CD4-positive, CD25-positive, alpha-beta regulatory T cell (primary cell): ENCODE results near the gene NEK7. TPM values are rescaled to one million over a fixed set of nuclear protein-coding genes. Genes with fewer than 3 reads are reported as not detected.

Experiments
- ATAC-seq, 2 donors: fragments of 150-1000 bp; cut with Tn5 transposase; one replicate each; pipeline ENCODE4 v1.10.0; 2021; ENCODE audit warnings: low read depth in 2 of 2, moderate number of reproducible peaks in 2 of 2, moderate library complexity in 1 of 2
- DNase-seq, 3 donors: peaks; one replicate each; pipeline versions ENCODE4 v3.0.0 to v3.0.0-alpha.2; 2012 to 2022; ENCODE audit warnings: mixed read lengths in 1 of 3
- H3K27ac ChIP-seq: one replicate; pipeline ENCODE4 v1.7.0; 2013; ENCODE audit warnings: mild to moderate bottlenecking, low read length; ENCODE audit not compliant: insufficient read depth, poor library complexity, severe bottlenecking
- H3K27me3 ChIP-seq: one replicate; pipeline ENCODE4 v1.7.0; 2013; ENCODE audit warnings: low read length; ENCODE audit not compliant: control insufficient read depth, insufficient read depth
- H3K36me3 ChIP-seq: one replicate; pipeline ENCODE4 v1.7.0; 2013; ENCODE audit warnings: mild to moderate bottlenecking, low read length, moderate library complexity; ENCODE audit not compliant: control insufficient read depth, insufficient read depth
- H3K4me1 ChIP-seq: 2 replicates; pipeline ENCODE4 v1.7.0; 2013; ENCODE audit warnings: mild to moderate bottlenecking, low read length; ENCODE audit not compliant: insufficient read depth, control insufficient read depth, poor library complexity, severe bottlenecking
- H3K4me3 ChIP-seq: one replicate; pipeline ENCODE4 v1.7.0; 2013; ENCODE audit warnings: low read depth, mild to moderate bottlenecking, low read length, moderate library complexity
- H3K9me3 ChIP-seq, 2 experiments: 1 replicate in 1 of 2; 2 replicates in 1 of 2; pipeline ENCODE4 v1.7.0; 2013; ENCODE audit warnings: low read length in 2 of 2, mild to moderate bottlenecking in 1 of 2, moderate library complexity in 1 of 2; ENCODE audit not compliant: control insufficient read depth in 2 of 2
- H3K27ac Mint-ChIP-seq, 3 donors: one replicate each; pipeline ENCODE4 v1.8.0; 2020 to 2022; ENCODE audit warnings: mild to moderate bottlenecking in 3 of 3, mixed read lengths in 3 of 3, moderate library complexity in 2 of 3
- H3K27me3 Mint-ChIP-seq: one replicate; pipeline ENCODE4 v1.8.0; 2022; ENCODE audit warnings: mild to moderate bottlenecking, mixed read lengths
- H3K36me3 Mint-ChIP-seq: one replicate; pipeline ENCODE4 v1.8.0; 2020; ENCODE audit warnings: mixed read lengths
- H3K4me1 Mint-ChIP-seq, 4 donors: one replicate each; pipeline ENCODE4 v1.8.0; 2020 to 2022; ENCODE audit warnings: mixed read lengths in 4 of 4, mild to moderate bottlenecking in 1 of 4
- H3K4me3 Mint-ChIP-seq, 4 donors: one replicate each; pipeline ENCODE4 v1.8.0; 2020 to 2022; ENCODE audit warnings: mild to moderate bottlenecking in 4 of 4, mixed read lengths in 4 of 4, moderate library complexity in 3 of 4
- H3K9me3 Mint-ChIP-seq, 7 donors: one replicate each; pipeline ENCODE4 v1.8.0; 2020 to 2022; ENCODE audit warnings: mixed read lengths in 7 of 7, mild to moderate bottlenecking in 3 of 7, moderate library complexity in 2 of 7
- polyA plus RNA-seq, 4 donors: library from polyadenylated mRNA; unstranded; fragments of 300-500 nt; fragmentation: Illumina TruSeq; gene quantifications; one replicate each; pipeline ENCODE4 v1.2.3, GENCODE V29; 2021
- total RNA-seq: library from RNA; stranded (reverse); gene quantifications from one replicate; pipeline ENCODE4 v1.2.3, GENCODE V29; 2022

Gene NEK7
- total and polyA plus RNA-seq, 5 donors from 2014 or later: 37.7 to 61.3 (median 54.3) TPM

DNA sequence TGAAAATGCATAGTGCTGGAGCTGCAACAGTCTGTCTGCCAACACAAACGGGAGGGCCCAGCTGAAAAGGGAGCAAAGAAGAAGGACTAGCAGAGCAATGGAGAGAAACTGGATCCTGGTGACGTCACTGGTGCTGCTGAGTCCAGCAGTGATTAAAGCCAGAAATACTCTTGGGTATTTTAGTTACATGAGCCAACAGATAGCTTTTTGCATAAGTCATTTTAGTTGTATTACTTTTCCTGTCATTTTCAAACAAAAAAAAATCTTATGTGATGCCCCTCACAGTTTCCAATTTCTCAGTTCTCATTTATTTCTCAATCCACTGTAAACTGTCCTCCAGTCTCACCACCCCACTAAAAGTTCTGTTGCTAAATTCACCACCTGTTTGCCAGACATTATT is 38.7 kb upstream of the NEK7 start:
- Mint-ChIP-seq H3K27ac (no peak overlapping the region), H3K4me3 (no peak overlapping the region), H3K27me3 (peaks cover 6% of the 10 kb centered on the region), H3K9me3 (peaks cover 0 to 5% (median 0%) of the 10 kb centered on the region in 7 donors), H3K4me1 (no peaks in the 10 kb centered on the region), H3K36me3 (no peaks in the 10 kb centered on the region)
- Histone ChIP-seq H3K9me3 (no peaks in the 10 kb centered on the region), H3K27me3 (peaks cover 12% of the 10 kb centered on the region), H3K27ac (no peak overlapping the region), H3K4me1 (no peaks in the 10 kb centered on the region), H3K36me3 (no peaks in the 10 kb centered on the region), H3K4me3 (no peak overlapping the region)
- no peak for ATAC-seq
- no peak for DNase-seq

DNA sequence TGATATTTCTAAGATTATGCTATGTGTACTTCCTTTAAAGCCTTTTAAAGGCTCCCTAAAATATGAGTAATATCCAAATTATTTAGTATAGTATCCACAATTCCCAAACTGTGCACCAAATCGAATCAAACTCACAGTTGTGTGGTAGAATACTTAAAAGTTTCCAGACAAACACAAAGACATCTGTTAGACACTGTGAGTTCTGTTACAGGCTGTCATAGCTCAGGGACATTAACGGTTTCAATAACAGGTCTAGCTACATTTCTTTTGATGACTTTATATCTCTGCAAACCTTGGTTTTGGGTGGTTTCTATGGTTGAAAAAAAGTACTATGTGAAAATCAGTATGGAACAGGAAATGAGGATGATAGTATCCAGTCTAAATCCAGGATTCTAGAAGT is 36.9 kb upstream of the NEK7 start:
- Mint-ChIP-seq H3K9me3 (peaks cover 0 to 2% (median 0%) of the 10 kb centered on the region in 7 donors), H3K27me3 (peaks cover 4% of the 10 kb centered on the region), H3K36me3 (no peaks in the 10 kb centered on the region), H3K4me1 (no peaks in the 10 kb centered on the region), H3K4me3 (no peak overlapping the region), H3K27ac (no peak overlapping the region)
- no peaks in the 10 kb centered on the region for H3K9me3 ChIP-seq
- no peak overlapping the region for H3K4me3 ChIP-seq
- ATAC-seq: no peak
- H3K27me3 ChIP-seq: peaks cover 14% of the 10 kb centered on the region
- DNase-seq: no peak
- no peaks in the 10 kb centered on the region for H3K4me1 ChIP-seq
- H3K36me3 ChIP-seq: no peaks in the 10 kb centered on the region
- H3K27ac ChIP-seq: no peak overlapping the region

DNA sequence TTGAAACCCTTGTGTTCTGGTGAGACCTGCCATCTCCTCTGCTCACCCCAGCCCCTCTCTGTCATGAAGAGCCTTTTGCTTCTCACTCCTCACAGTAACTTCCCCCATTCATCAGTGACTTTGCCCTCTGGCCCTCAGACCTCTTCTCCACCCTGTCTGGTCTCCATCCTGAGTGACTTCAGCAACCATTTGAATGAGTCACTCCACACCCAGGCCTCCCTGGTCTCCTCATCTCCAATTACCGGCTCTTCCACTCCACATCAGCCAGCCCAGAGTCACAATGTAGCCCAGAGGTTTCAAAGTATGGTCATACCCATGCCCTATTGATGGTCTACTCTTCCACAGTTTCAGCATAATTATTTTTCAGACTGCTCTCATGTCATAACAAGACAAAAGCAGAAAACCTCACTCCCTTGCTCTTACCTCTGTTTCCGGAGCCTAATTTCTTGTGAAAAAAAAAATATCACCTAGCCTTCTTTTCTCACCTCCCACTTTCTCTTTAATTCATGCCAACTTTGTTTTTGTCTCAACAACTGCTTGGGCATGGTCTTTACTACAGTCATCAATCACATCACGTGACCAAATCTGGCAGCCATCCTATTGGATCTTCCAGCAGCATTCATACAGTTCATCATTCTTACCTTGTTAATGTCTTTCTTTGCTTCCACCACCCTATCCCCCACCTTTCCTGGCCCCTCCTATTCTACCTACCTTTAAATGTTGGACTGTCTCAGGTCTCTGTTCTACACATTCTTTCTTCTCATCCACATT is 35.6 kb upstream of the NEK7 start:
- no peaks in the 10 kb centered on the region for H3K4me1 ChIP-seq
- no peak overlapping the region for H3K4me3 Mint-ChIP-seq
- no peak overlapping the region for H3K27ac Mint-ChIP-seq
- H3K4me3 ChIP-seq: no peak overlapping the region
- DNase-seq (no peak), ATAC-seq (no peak)
- peaks cover 14% of the 10 kb centered on the region for H3K27me3 ChIP-seq
- no peaks in the 10 kb centered on the region for H3K36me3 ChIP-seq
- peaks cover 0 to 2% (median 0%) of the 10 kb centered on the region in 7 donors for H3K9me3 Mint-ChIP-seq
- H3K4me1 Mint-ChIP-seq: no peaks in the 10 kb centered on the region
- no peak overlapping the region for H3K27ac ChIP-seq
- no peaks in the 10 kb centered on the region for H3K36me3 Mint-ChIP-seq
- no peaks in the 10 kb centered on the region for H3K9me3 ChIP-seq
- H3K27me3 Mint-ChIP-seq: peaks cover 16% of the 10 kb centered on the region

DNA sequence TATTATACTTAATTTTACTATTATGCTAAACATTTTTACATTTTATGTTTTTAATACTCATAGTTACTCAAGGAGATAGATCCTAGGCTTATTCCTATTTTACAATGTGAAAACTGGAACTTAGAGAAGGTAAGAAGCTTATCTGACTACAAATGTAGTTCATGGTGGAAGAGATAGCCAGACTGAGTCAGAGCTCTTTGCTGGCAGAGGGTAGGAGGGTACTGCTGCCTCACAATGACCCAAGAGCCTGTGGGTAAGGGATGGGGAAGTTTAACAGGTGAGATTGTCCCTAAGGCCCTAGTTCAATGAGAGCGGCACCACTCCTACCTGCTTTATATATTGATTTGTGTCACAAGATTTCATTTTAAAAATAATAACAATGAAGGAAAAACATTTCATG is 34.1 kb upstream of the NEK7 start:
- Histone ChIP-seq H3K9me3 (no peaks in the 10 kb centered on the region), H3K27me3 (peaks cover 8% of the 10 kb centered on the region), H3K4me1 (no peaks in the 10 kb centered on the region), H3K27ac (no peak overlapping the region), H3K36me3 (no peaks in the 10 kb centered on the region), H3K4me3 (no peak overlapping the region)
- no peak overlapping the region for H3K4me3 Mint-ChIP-seq
- H3K27ac Mint-ChIP-seq: no peak overlapping the region
- DNase-seq (no peak), ATAC-seq (no peak)
- H3K36me3 Mint-ChIP-seq: no peaks in the 10 kb centered on the region
- H3K9me3 Mint-ChIP-seq: no peaks in the 10 kb centered on the region
- H3K27me3 Mint-ChIP-seq: peaks cover 20% of the 10 kb centered on the region
- H3K4me1 Mint-ChIP-seq: no peaks in the 10 kb centered on the region

DNA sequence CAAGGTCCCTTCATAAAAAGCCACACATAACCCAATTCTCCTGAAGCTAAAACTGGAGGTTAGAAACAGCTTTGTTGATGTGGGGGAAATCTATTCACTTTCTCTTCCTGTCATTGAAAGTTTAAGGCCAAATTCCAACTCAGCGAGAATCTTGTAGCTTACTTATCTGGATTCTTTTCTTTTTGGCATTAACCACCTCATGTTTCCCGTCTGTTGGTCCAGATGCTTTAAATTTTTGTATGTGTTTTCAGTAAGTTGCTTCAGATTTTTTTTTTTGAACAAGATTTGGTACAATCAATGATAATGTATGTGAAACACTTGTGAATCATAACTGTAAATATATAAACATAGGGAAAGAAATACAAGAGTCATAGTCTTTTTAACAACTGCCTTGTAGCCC is 33.7 kb upstream of the NEK7 start:
- Mint-ChIP-seq H3K27me3 (peaks cover 20% of the 10 kb centered on the region), H3K9me3 (peaks cover 0 to 3% (median 0%) of the 10 kb centered on the region in 7 donors), H3K4me1 (no peaks in the 10 kb centered on the region), H3K27ac (no peak overlapping the region), H3K4me3 (no peak overlapping the region), H3K36me3 (no peaks in the 10 kb centered on the region)
- H3K27me3 ChIP-seq: peaks cover 8% of the 10 kb centered on the region
- no peak for DNase-seq
- no peak for ATAC-seq
- H3K27ac ChIP-seq: no peak overlapping the region
- H3K36me3 ChIP-seq: no peaks in the 10 kb centered on the region
- no peaks in the 10 kb centered on the region for H3K4me1 ChIP-seq
- H3K9me3 ChIP-seq: no peaks in the 10 kb centered on the region
- H3K4me3 ChIP-seq: no peak overlapping the region

DNA sequence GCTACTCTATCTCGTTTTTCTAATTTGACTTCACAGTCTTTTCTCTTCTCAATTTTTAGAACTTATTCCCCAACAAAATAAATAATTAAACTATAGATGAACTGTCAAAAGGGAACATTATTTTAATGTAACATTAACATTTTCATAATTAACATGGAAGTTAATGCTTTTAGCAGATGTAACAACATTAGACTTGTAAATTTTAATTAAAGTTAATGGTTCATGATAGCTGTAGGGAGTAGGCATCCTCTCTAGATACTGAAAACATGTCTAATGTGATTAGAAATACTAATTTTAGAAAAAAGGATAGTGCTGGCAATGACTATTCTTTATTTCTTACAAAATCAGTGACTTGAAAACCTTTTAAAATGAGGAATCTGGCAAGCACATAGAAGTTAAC is 32.1 kb upstream of the NEK7 start:
- peaks cover 8% of the 10 kb centered on the region for H3K27me3 ChIP-seq
- no peak overlapping the region for H3K4me3 ChIP-seq
- Mint-ChIP-seq H3K4me1 (no peaks in the 10 kb centered on the region), H3K9me3 (peaks cover 0 to 3% (median 0%) of the 10 kb centered on the region in 7 donors), H3K27ac (no peak overlapping the region), H3K27me3 (peaks cover 20% of the 10 kb centered on the region), H3K4me3 (no peak overlapping the region), H3K36me3 (no peaks in the 10 kb centered on the region)
- no peaks in the 10 kb centered on the region for H3K36me3 ChIP-seq
- DNase-seq (no peak), ATAC-seq (no peak)
- no peaks in the 10 kb centered on the region for H3K4me1 ChIP-seq
- H3K9me3 ChIP-seq: no peaks in the 10 kb centered on the region
- no peak overlapping the region for H3K27ac ChIP-seq

DNA sequence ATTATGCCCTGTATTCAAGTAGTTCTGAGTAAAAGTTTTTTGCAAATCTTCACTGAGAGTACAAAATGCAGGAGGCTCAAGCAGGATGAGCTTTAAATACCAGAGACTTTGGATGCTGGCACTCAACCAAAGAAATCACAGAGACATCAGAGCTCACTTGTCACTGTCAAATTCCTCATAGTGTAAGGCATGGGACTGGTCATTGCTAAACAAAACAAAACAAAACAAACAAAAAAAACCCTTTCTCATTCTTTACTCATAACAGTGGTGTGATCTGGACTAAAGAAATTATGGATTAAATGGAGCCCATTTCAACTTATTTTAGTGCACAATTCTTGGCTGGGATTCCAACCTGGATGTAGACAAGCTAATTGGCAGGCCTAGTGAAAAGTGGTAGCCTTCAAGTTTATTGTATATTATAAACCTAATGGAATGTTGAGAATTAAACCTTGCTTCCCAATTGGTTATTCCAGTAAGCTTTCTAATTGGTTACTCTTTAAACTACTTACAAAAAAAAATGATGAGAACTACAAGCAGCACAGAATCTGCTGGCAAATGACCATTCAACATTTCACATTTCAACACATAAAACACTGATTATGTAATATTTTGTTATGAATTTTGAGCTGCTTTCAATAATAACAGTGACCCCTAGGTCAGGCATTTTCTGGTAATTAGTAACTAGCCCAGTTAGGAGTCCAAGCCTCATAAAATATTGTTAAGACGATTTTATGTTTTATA is 30.6 kb upstream of the NEK7 start:
- no peaks in the 10 kb centered on the region for H3K9me3 ChIP-seq
- H3K4me3 Mint-ChIP-seq: no peak overlapping the region
- peaks cover 24% of the 10 kb centered on the region for H3K27me3 Mint-ChIP-seq
- no peaks in the 10 kb centered on the region for H3K4me1 Mint-ChIP-seq
- no peaks in the 10 kb centered on the region for H3K36me3 Mint-ChIP-seq
- H3K36me3 ChIP-seq: no peaks in the 10 kb centered on the region
- DNase-seq (no peak), ATAC-seq (no peak)
- no peaks in the 10 kb centered on the region for H3K4me1 ChIP-seq
- H3K9me3 Mint-ChIP-seq: peaks cover 0 to 3% (median 0%) of the 10 kb centered on the region in 7 donors
- H3K27ac ChIP-seq: no peak overlapping the region
- H3K27ac Mint-ChIP-seq: no peak overlapping the region
- peaks cover 5% of the 10 kb centered on the region for H3K27me3 ChIP-seq
- no peak overlapping the region for H3K4me3 ChIP-seq
